Activated CD4-positive, alpha-beta T cell treated with anti-CD3 and anti-CD28 coated beads for 36 hours (primary cell): Measurements from ENCODE around the gene ZBTB7B. TPM values are rescaled to one million over a fixed set of nuclear protein-coding genes. Genes with fewer than 3 reads are reported as not detected.

Experiments
- ATAC-seq: fragments of 200-7000 bp; cut with Tn5 transposase; one replicate; pipeline ENCODE4 v1.10.0; 2021; ENCODE audit warnings: mild to moderate bottlenecking, moderate library complexity
- CTCF ChIA-PET: fragments of 350-600 bp; sonication (Branson Sonifier 250); formaldehyde crosslinking; loops from one replicate; lab custom pipeline; 2021; ENCODE audit warnings: antibody characterized with exemption; lab: Charles Lee
- POLR2A ChIA-PET: fragments of 350-600 bp; sonication (Branson Sonifier 250); formaldehyde crosslinking; loops from one replicate; lab custom pipeline; 2021; ENCODE audit warnings: antibody characterized with exemption, inconsistent platforms; lab: Charles Lee
- DNase-seq: peaks from one replicate; pipeline ENCODE4 v3.0.0-alpha.2; 2020
- H3K27ac Mint-ChIP-seq: one replicate; pipeline ENCODE4 v1.8.0; 2021; ENCODE audit warnings: mixed read lengths
- H3K27me3 Mint-ChIP-seq: one replicate; pipeline ENCODE4 v1.8.0; 2021; ENCODE audit warnings: mixed read lengths
- H3K36me3 Mint-ChIP-seq: one replicate; pipeline ENCODE4 v1.8.0; 2021; ENCODE audit warnings: low read depth, mixed read lengths
- H3K4me1 Mint-ChIP-seq: one replicate; pipeline ENCODE4 v1.8.0; 2021; ENCODE audit warnings: mixed read lengths
- H3K4me3 Mint-ChIP-seq: one replicate; pipeline ENCODE4 v1.8.0; 2021; ENCODE audit warnings: mild to moderate bottlenecking, moderate library complexity, mixed read lengths
- H3K9me3 Mint-ChIP-seq: one replicate; pipeline ENCODE4 v1.8.0; 2021; ENCODE audit warnings: low read depth, mixed read lengths
- intact Hi-C, 2 experiments: fragments of 100-400 bp; cut with DNase I in 1 of 2; cut with micrococcal nuclease in 1 of 2; formaldehyde crosslinking; loops; one replicate each; pipeline versions ENCODE4 v1.14.2 to v1.15.1; 2022 to 2024; cut with DNase I, micrococcal nuclease
- total RNA-seq, 2 experiments: library from RNA; stranded (reverse); gene quantifications; one replicate each; pipeline ENCODE4 v1.2.3, GENCODE V29; 2021

The ZBTB7B gene
- total RNA-seq, 2 experiments from 2014 or later: 94.0 to 105 TPM

- DNase-seq (no peak), ATAC-seq (no peak)
- Mint-ChIP-seq H3K27me3 (no peaks in the 10 kb centered on the region), H3K36me3 (peaks cover 23% of the 10 kb centered on the region), H3K4me3 (no peak overlapping the region), H3K27ac (peak overlapping the region; percentile 47), H3K9me3 (no peaks in the 10 kb centered on the region), H3K4me1 (peaks cover 70% of the 10 kb centered on the region)
- intact Hi-C loops: loop anchor here in 1 of 2 experiments (5.0 kb wide), 2 partner anchors 178 to 402 kb away; partner anchors contain the start of genes SLC50A1 and UBE2Q1
- ChIA-PET POLR2A (no interaction called here), CTCF (interaction anchor here (0.7 to 2.4 kb wide), 3 partner anchors 22 to 58 kb away, joined by 3 to 15 read pairs (median 8); no protein-coding TSS in a partner anchor)
Observed at GRCh38 chr1:154958681-154959425, 43.7 kb upstream of the ZBTB7B start.

- peak overlapping the region; percentile 91 for H3K4me3 Mint-ChIP-seq
- POLR2A ChIA-PET: no interaction called here
- peaks cover 65% of the 10 kb centered on the region for H3K4me1 Mint-ChIP-seq
- CTCF ChIA-PET: interaction anchor here (2.3 to 2.4 kb wide), 2 partner anchors 41 to 57 kb away, joined by 8 to 15 read pairs; no protein-coding TSS in a partner anchor
- H3K27ac Mint-ChIP-seq: no peak overlapping the region
- peaks cover 23% of the 10 kb centered on the region for H3K36me3 Mint-ChIP-seq
- no peaks in the 10 kb centered on the region for H3K9me3 Mint-ChIP-seq
- ATAC-seq: no peak
- no peak for DNase-seq
- intact Hi-C loops: loop anchor here in 1 of 2 experiments (5.0 kb wide), 2 partner anchors 178 to 402 kb away; partner anchors contain the start of genes SLC50A1 and UBE2Q1
- no peaks in the 10 kb centered on the region for H3K27me3 Mint-ChIP-seq
Observed at GRCh38 chr1:154959426-154959780, 43.2 kb upstream of the ZBTB7B start.

GRCh38 chr1:154960446-154961136 is 42.0 kb upstream of the ZBTB7B start:
- Mint-ChIP-seq H3K4me3 (peak overlapping the region; percentile 91), H3K9me3 (no peaks in the 10 kb centered on the region)

GRCh38 chr1:154961207-154962155 is 41.1 kb upstream of the ZBTB7B start, which contains the start of gene PYGO2:
Gene PYGO2, minus strand, starts transcription at chr1:154961782. Its CDS starts 206 bp downstream, at chr1:154961576.
- peak; percentile 81 for ATAC-seq
- POLR2A ChIA-PET: interaction anchor here (0.7 to 1.4 kb wide), 4 partner anchors 10 to 47 kb away, joined by 3 to 5 read pairs (median 4); partner anchors contain the start of gene FLAD1
- CTCF ChIA-PET: interaction anchor here (0.5 to 2.4 kb wide), 11 partner anchors 10 to 1777 kb away, joined by 3 to 15 read pairs (median 3); partner anchors contain the start of genes FLAD1 and SHC1
- Mint-ChIP-seq H3K27ac (peak within 1 kb of the TSS; percentile 93), H3K9me3 (no peaks in the 10 kb centered on the region), H3K4me1 (peaks cover 45% of the 10 kb centered on the region), H3K36me3 (peaks cover 37% of the 10 kb centered on the region), H3K4me3 (peak within 1 kb of the TSS; percentile 91), H3K27me3 (no peaks in the 10 kb centered on the region)
- peak; percentile 90 for DNase-seq
- intact Hi-C loops: loop anchor here (1.0 to 5.0 kb wide), 11 partner anchors 12 to 353 kb away; partner anchors contain the start of genes ADAR (in 1 of the 2), CKS1B (in 1 of the 2), EFNA4 (in 1 of the 2) and FLAD1 (in 1 of the 2)

More at GRCh38 chr1:154960446-154961136, 42.0 kb upstream of the ZBTB7B start:
- ChIA-PET CTCF (interaction anchor here (0.5 to 2.4 kb wide), 10 partner anchors 10 to 1778 kb away, joined by 3 to 15 read pairs (median 3); partner anchors contain the start of gene SHC1), POLR2A (interaction anchor here (0.7 to 1.4 kb wide), 4 partner anchors 9 to 48 kb away, joined by 3 to 5 read pairs (median 4); partner anchors contain the start of gene FLAD1)
- DNase-seq (no peak), ATAC-seq (no peak)
- intact Hi-C loops: loop anchor here (1.0 to 5.0 kb wide), 11 partner anchors 13 to 352 kb away; partner anchors contain the start of genes ADAR (in 1 of the 2), CKS1B (in 1 of the 2), EFNA4 (in 1 of the 2) and FLAD1 (in 1 of the 2)
- no peaks in the 10 kb centered on the region for H3K27me3 Mint-ChIP-seq
- peaks cover 54% of the 10 kb centered on the region for H3K4me1 Mint-ChIP-seq
- peaks cover 34% of the 10 kb centered on the region for H3K36me3 Mint-ChIP-seq
- H3K27ac Mint-ChIP-seq: peak overlapping the region; percentile 93

GRCh38 chr1:154962156-154962749 is 40.3 kb upstream of the ZBTB7B start:
- ATAC-seq: peak; percentile 8
- Mint-ChIP-seq H3K27me3 (no peaks in the 10 kb centered on the region), H3K27ac (peak overlapping the region; percentile 91), H3K4me1 (peaks cover 38% of the 10 kb centered on the region), H3K4me3 (peak overlapping the region; percentile 91), H3K9me3 (no peaks in the 10 kb centered on the region), H3K36me3 (peaks cover 39% of the 10 kb centered on the region)
- ChIA-PET POLR2A (interaction anchor here (1.4 kb wide), 1 partner anchor 11 kb away, joined by 5 read pairs; no protein-coding TSS in a partner anchor), CTCF (interaction anchor here (0.6 to 2.0 kb wide), 5 partner anchors 9 to 123 kb away, joined by 3 to 7 read pairs (median 3); partner anchors contain the start of genes FLAD1 and SHC1)
- intact Hi-C loops: loop anchor here in 1 of 2 experiments (5.0 kb wide), 1 partner anchor 100 kb away; the partner anchor contains the start of gene EFNA4
- peak; percentile 51 for DNase-seq

GRCh38 chr1:154962795-154963330 is 39.7 kb upstream of the ZBTB7B start:
- ChIA-PET CTCF (interaction anchor here (0.7 to 2.0 kb wide), 3 partner anchors 8 to 41 kb away, joined by 3 to 4 read pairs (median 3); partner anchors contain the start of gene SHC1), POLR2A (no interaction called here)
- intact Hi-C loops: loop anchor here in 1 of 2 experiments (5.0 kb wide), 1 partner anchor 99 kb away; the partner anchor contains the start of gene EFNA4
- Mint-ChIP-seq H3K27ac (peak overlapping the region; percentile 91), H3K36me3 (peaks cover 39% of the 10 kb centered on the region), H3K4me1 (peaks cover 35% of the 10 kb centered on the region), H3K4me3 (peak overlapping the region; percentile 91), H3K27me3 (no peaks in the 10 kb centered on the region), H3K9me3 (no peaks in the 10 kb centered on the region)
- ATAC-seq (no peak), DNase-seq (no peak)

- DNase-seq (no peak), ATAC-seq (no peak)
- Mint-ChIP-seq H3K9me3 (no peaks in the 10 kb centered on the region), H3K4me1 (peaks cover 34% of the 10 kb centered on the region), H3K27ac (peak overlapping the region; percentile 45), H3K4me3 (no peak overlapping the region), H3K27me3 (no peaks in the 10 kb centered on the region), H3K36me3 (peaks cover 43% of the 10 kb centered on the region)
- CTCF ChIA-PET: interaction anchor here (1.0 kb wide), 2 partner anchors 9 to 35 kb away, joined by 3 read pairs; no protein-coding TSS in a partner anchor
- intact Hi-C loops: loop anchor here in 1 of 2 experiments (5.0 kb wide), 1 partner anchor 99 kb away; the partner anchor contains the start of gene EFNA4
- POLR2A ChIA-PET: no interaction called here
Observed at GRCh38 chr1:154963643-154964042, 39.0 kb upstream of the ZBTB7B start.

GRCh38 chr1:154964359-154964758 is 38.2 kb upstream of the ZBTB7B start:
- Mint-ChIP-seq H3K9me3 (no peaks in the 10 kb centered on the region), H3K27ac (no peak overlapping the region), H3K4me3 (no peak overlapping the region), H3K36me3 (peaks cover 48% of the 10 kb centered on the region), H3K27me3 (no peaks in the 10 kb centered on the region), H3K4me1 (peaks cover 38% of the 10 kb centered on the region)
- ChIA-PET CTCF (interaction anchor here (0.6 to 1.6 kb wide), 6 partner anchors 9 to 80 kb away, joined by 3 to 9 read pairs (median 3); partner anchors contain the start of genes FLAD1 and PBXIP1), POLR2A (interaction anchor here (0.6 kb wide), 2 partner anchors 17 to 741 kb away, joined by 3 to 4 read pairs; no protein-coding TSS in a partner anchor)
- intact Hi-C loops: loop anchor here in 1 of 2 experiments (5.0 kb wide), 1 partner anchor 98 kb away; the partner anchor contains the start of gene EFNA4
- DNase-seq (no peak), ATAC-seq (no peak)

- CTCF ChIA-PET: interaction anchor here (1.0 kb wide), 2 partner anchors 11 to 28 kb away, joined by 4 to 6 read pairs; partner anchors contain the start of gene PBXIP1
- DNase-seq (no peak), ATAC-seq (no peak)
- Mint-ChIP-seq H3K27ac (no peak overlapping the region), H3K4me1 (peaks cover 34% of the 10 kb centered on the region), H3K36me3 (peaks cover 43% of the 10 kb centered on the region), H3K9me3 (no peaks in the 10 kb centered on the region), H3K27me3 (no peaks in the 10 kb centered on the region), H3K4me3 (no peak overlapping the region)
- intact Hi-C loops: no loop called here
- POLR2A ChIA-PET: interaction anchor here (0.6 to 1.7 kb wide), 2 partner anchors 8 to 10 kb away, joined by 3 to 4 read pairs; partner anchors contain the start of genes CKS1B and PBXIP1
Observed at GRCh38 chr1:154966111-154966510, 36.5 kb upstream of the ZBTB7B start.
